DND-41 (cell line): ENCODE data around the gene GABRP.

Experiments used
- CTCF ChIP-seq: IDR thresholded peaks from 2 replicates; pipeline ENCODE4 v1.5.1; 2012; ENCODE audit warnings: borderline replicate concordance, low read length, moderate library complexity, mild to moderate bottlenecking; ENCODE audit not compliant: poor library complexity, severe bottlenecking; ENCODE audit errors: extremely low read depth
- EZH2 ChIP-seq: IDR thresholded peaks from 3 replicates; pipeline ENCODE4 v1.6.1; 2012; ENCODE audit warnings: borderline replicate concordance, low read depth, mild to moderate bottlenecking, moderate library complexity, low read length, inconsistent platforms; ENCODE audit not compliant: severe bottlenecking

GRCh38 chr5:170809551-170809950 lies 26.0 kb downstream of the GABRP start:
- TF ChIP-seq CTCF = peak; percentile 23
- no peak for TF ChIP-seq EZH2
